Coronary artery (tissue), 2 donors: ENCODE data around the gene PGBD1.

Source experiments
- DNase-seq: peaks from one replicate; pipeline ENCODE4 v3.0.0-alpha.2; 2017; ENCODE audit warnings: low spot score
- H3K27ac ChIP-seq, 2 donors: fragments of 200-600 bp; sonication (generic); one replicate each; pipeline ENCODE4 v1.5.1; 2016 to 2019
- H3K4me3 ChIP-seq: fragments of 200-600 bp; sonication (generic); 2 replicates; pipeline ENCODE4 v1.5.1; 2016; ENCODE audit warnings: mild to moderate bottlenecking, moderate library complexity
- CTCF ChIP-seq: fragments of 200-600 bp; sonication (generic); IDR thresholded peaks from one replicate; pipeline ENCODE4 v1.5.1; 2019; ENCODE audit warnings: antibody characterized with exemption

The PGBD1 gene

GRCh38 chr6:28281288-28282064 lies at the start of gene PGBD1:
Gene PGBD1 (plus strand): TSS chr6:28281572. CDS start chr6:28283814, 2,242 bp downstream.
- Histone ChIP-seq H3K27ac (peak within 1 kb of the TSS; percentile 3 to 59), H3K4me3 (peak within 1 kb of the TSS; percentile 83)
- peak; percentile 81 for DNase-seq
- no peak for TF ChIP-seq CTCF

- no peak for DNase-seq
- no peak for TF ChIP-seq CTCF
- no peak overlapping the region for H3K27ac ChIP-seq
- H3K4me3 ChIP-seq = no peak overlapping the region
Observed at GRCh38 chr6:28232785-28233184, 48.6 kb upstream of the PGBD1 start.

GRCh38 chr6:28235912-28236452 lies 45.4 kb upstream of the PGBD1 start:
- Histone ChIP-seq H3K27ac (no peak overlapping the region), H3K4me3 (no peak overlapping the region)
- TF ChIP-seq CTCF = no peak

GRCh38 chr6:28239636-28240035 lies 41.7 kb upstream of the PGBD1 start:
- Histone ChIP-seq H3K27ac (no peak overlapping the region), H3K4me3 (no peak overlapping the region)
- TF ChIP-seq CTCF = no peak
- no peak for DNase-seq

More at GRCh38 chr6:28235912-28236452, 45.4 kb upstream of the PGBD1 start:
- DNase-seq = no peak

GRCh38 chr6:28240471-28240870 lies 40.9 kb upstream of the PGBD1 start:
- TF ChIP-seq CTCF = no peak
- Histone ChIP-seq H3K27ac (no peak overlapping the region), H3K4me3 (no peak overlapping the region)
- no peak for DNase-seq

GRCh38 chr6:28243946-28244345 lies 37.4 kb upstream of the PGBD1 start:
- H3K27ac ChIP-seq = no peak overlapping the region
- no peak overlapping the region for H3K4me3 ChIP-seq
- TF ChIP-seq CTCF = no peak
- DNase-seq = no peak
